ENCODE results near the gene APH1B.

APH1B gene

GRCh38 chr15:63344731-63345390 lies 67.5 kb downstream of the APH1B start:
- H3K9me3 ChIP-seq (ENCODE audit: control insufficient read depth, insufficient read depth, low read depth, low read length), result no peaks in the 10 kb centered on the region
- H3K4me3 ChIP-seq (ENCODE audit: low read depth, low read length), result no peak overlapping the region
- H3K27ac ChIP-seq (ENCODE audit: extremely low read depth, low read depth, low read length), result no peak overlapping the region
- no peak for TF ChIP-seq OVOL3 (tag by site-specific recombination; IDR thresholded peaks at IDR 0.05)
- no peak for TF ChIP-seq PRDM4 (tag by site-specific recombination; IDR thresholded peaks at IDR 0.05)
- TF ChIP-seq, protein P1, sequence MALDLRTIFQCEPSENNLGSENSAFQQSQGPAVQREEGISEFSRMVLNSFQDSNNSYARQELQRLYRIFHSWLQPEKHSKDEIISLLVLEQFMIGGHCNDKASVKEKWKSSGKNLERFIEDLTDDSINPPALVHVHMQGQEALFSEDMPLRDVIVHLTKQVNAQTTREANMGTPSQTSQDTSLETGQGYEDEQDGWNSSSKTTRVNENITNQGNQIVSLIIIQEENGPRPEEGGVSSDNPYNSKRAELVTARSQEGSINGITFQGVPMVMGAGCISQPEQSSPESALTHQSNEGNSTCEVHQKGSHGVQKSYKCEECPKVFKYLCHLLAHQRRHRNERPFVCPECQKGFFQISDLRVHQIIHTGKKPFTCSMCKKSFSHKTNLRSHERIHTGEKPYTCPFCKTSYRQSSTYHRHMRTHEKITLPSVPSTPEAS (tag by site-specific recombination; IDR thresholded peaks at IDR 0.05), result no peak
- TF ChIP-seq ZNF473 (tag by site-specific recombination; IDR thresholded peaks at IDR 0.05), result no peak
- no peak for TF ChIP-seq SETDB1 (IDR thresholded peaks at IDR 0.05; ENCODE audit: insufficient read length, low read length)
- TF ChIP-seq ELK4 (IDR thresholded peaks at IDR 0.05; ENCODE audit: borderline replicate concordance, low read depth, low read length), result no peak
- no peaks in the 10 kb centered on the region for H3K36me3 ChIP-seq (ENCODE audit: control insufficient read depth in 2 of 2, insufficient read depth in 1 of 2, low read length in 2 of 2)
- POLR2A ChIA-PET, result no interaction called here
- peaks cover 15% of the 10 kb centered on the region for H3K4me1 ChIP-seq (ENCODE audit: control insufficient read depth, insufficient read depth, low read length)
- CTCF ChIA-PET, result interaction anchor here (0.6 kb wide), 1 partner anchor 1515 kb away, joined by 4 read pairs; no protein-coding TSS in a partner anchor

GRCh38 chr15:63345391-63345752 lies 68.0 kb downstream of the APH1B start:
- ChIA-PET CTCF (no interaction called here), POLR2A (no interaction called here)
- peaks cover 16% of the 10 kb centered on the region for H3K4me1 ChIP-seq (ENCODE audit: control insufficient read depth, insufficient read depth, low read length)
- no peak overlapping the region for H3K27ac ChIP-seq (ENCODE audit: extremely low read depth, low read depth, low read length)
- no peak overlapping the region for H3K4me3 ChIP-seq (ENCODE audit: low read depth, low read length)
- TF ChIP-seq ZNF624 (tag by site-specific recombination; IDR thresholded peaks at IDR 0.05) (no peak), HOXA7 (CRISPR knock-in tag; IDR thresholded peaks at IDR 0.05; ENCODE audit: borderline replicate concordance) (no peak), KLF1 (tag by site-specific recombination; IDR thresholded peaks at IDR 0.05) (no peak), GLIS2 (tag by site-specific recombination; IDR thresholded peaks at IDR 0.05) (no peak), ZNF155 (tag by site-specific recombination; IDR thresholded peaks at IDR 0.05) (no peak), ZNF311 (tag by site-specific recombination; IDR thresholded peaks at IDR 0.05; ENCODE audit: borderline replicate concordance) (no peak), ZNF391 (tag by site-specific recombination; IDR thresholded peaks at IDR 0.05; ENCODE audit: borderline replicate concordance, low read depth) (no peak), ZNF366 (tag by site-specific recombination; conservative IDR thresholded peaks at IDR 0.05) (no peak), ZNF585B (tag by site-specific recombination; IDR thresholded peaks at IDR 0.05) (no peak), IKZF3 (tag by site-specific recombination; IDR thresholded peaks at IDR 0.05) (no peak), ZNF660 (tag by site-specific recombination; IDR thresholded peaks at IDR 0.05) (no peak), ZNF211 (tag by site-specific recombination; IDR thresholded peaks at IDR 0.05; ENCODE audit: low read depth) (no peak), SP3 (tag by site-specific recombination; IDR thresholded peaks at IDR 0.05) (no peak), ZSCAN23 (tag by site-specific recombination; IDR thresholded peaks at IDR 0.05) (no peak)
- TF ChIP-seq, protein P2, sequence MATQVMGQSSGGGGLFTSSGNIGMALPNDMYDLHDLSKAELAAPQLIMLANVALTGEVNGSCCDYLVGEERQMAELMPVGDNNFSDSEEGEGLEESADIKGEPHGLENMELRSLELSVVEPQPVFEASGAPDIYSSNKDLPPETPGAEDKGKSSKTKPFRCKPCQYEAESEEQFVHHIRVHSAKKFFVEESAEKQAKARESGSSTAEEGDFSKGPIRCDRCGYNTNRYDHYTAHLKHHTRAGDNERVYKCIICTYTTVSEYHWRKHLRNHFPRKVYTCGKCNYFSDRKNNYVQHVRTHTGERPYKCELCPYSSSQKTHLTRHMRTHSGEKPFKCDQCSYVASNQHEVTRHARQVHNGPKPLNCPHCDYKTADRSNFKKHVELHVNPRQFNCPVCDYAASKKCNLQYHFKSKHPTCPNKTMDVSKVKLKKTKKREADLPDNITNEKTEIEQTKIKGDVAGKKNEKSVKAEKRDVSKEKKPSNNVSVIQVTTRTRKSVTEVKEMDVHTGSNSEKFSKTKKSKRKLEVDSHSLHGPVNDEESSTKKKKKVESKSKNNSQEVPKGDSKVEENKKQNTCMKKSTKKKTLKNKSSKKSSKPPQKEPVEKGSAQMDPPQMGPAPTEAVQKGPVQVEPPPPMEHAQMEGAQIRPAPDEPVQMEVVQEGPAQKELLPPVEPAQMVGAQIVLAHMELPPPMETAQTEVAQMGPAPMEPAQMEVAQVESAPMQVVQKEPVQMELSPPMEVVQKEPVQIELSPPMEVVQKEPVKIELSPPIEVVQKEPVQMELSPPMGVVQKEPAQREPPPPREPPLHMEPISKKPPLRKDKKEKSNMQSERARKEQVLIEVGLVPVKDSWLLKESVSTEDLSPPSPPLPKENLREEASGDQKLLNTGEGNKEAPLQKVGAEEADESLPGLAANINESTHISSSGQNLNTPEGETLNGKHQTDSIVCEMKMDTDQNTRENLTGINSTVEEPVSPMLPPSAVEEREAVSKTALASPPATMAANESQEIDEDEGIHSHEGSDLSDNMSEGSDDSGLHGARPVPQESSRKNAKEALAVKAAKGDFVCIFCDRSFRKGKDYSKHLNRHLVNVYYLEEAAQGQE (tag by site-specific recombination; IDR thresholded peaks at IDR 0.05), result no peak
- no peaks in the 10 kb centered on the region for H3K36me3 ChIP-seq (ENCODE audit: control insufficient read depth in 2 of 2, insufficient read depth in 1 of 2, low read length in 2 of 2)
- H3K9me3 ChIP-seq (ENCODE audit: control insufficient read depth, insufficient read depth, low read depth, low read length), result no peaks in the 10 kb centered on the region
